Skeletal muscle tissue (tissue), 4 donors: ENCODE data around the gene DCAF12. TPM values are rescaled to one million over a fixed set of nuclear protein-coding genes. Genes with fewer than 3 reads are reported as not detected.
A peak's percentile ranks its signal among the peaks of the same experiment; 100 is the strongest.
"Not testable (repeated sequence)": the region's sequence is repeated elsewhere in the genome, so short reads cannot be mapped to it uniquely, and the experiment has no call there.

ENCODE experiments used
- H3K27ac ChIP-seq: one replicate; pipeline ENCODE4 v1.7.0; 2013; ENCODE audit warnings: mild to moderate bottlenecking, low read depth, low read length, inconsistent platforms
- H3K27me3 ChIP-seq, 3 donors: one replicate each; pipeline ENCODE4 v1.7.0; 2013; ENCODE audit warnings: low read length in 3 of 3; ENCODE audit not compliant: control insufficient read depth in 3 of 3, insufficient read depth in 3 of 3
- H3K36me3 ChIP-seq, 3 donors: one replicate each; pipeline ENCODE4 v1.7.0; 2013; ENCODE audit warnings: low read length in 3 of 3; ENCODE audit not compliant: control insufficient read depth in 3 of 3, insufficient read depth in 3 of 3
- H3K4me1 ChIP-seq, 3 donors: one replicate each; pipeline ENCODE4 v1.7.0; 2013; ENCODE audit warnings: low read length in 3 of 3, mild to moderate bottlenecking in 3 of 3; ENCODE audit not compliant: control insufficient read depth in 3 of 3, insufficient read depth in 3 of 3
- H3K4me3 ChIP-seq, 3 donors: one replicate each; pipeline ENCODE4 v1.7.0; 2013; ENCODE audit warnings: low read length in 3 of 3
- H3K9ac ChIP-seq, 3 donors: one replicate each; pipeline ENCODE4 v1.7.0; 2013; ENCODE audit warnings: low read length in 3 of 3, mild to moderate bottlenecking in 3 of 3, moderate library complexity in 2 of 3, low read depth in 1 of 3
- H3K9me3 ChIP-seq, 3 donors: one replicate each; pipeline ENCODE4 v1.7.0; 2013; ENCODE audit warnings: low read length in 3 of 3; ENCODE audit not compliant: control insufficient read depth in 3 of 3
- total RNA-seq: library from RNA; depleted of rRNA; stranded (reverse); fragments of >200 nt; gene quantifications from one replicate; pipeline ENCODE4 v1.2.3, GENCODE V29; 2014
- donor health status: Osteomylitis.

DCAF12 gene
- total RNA-seq, 1 donor from 2014 or later: 36.5 TPM

DNA sequence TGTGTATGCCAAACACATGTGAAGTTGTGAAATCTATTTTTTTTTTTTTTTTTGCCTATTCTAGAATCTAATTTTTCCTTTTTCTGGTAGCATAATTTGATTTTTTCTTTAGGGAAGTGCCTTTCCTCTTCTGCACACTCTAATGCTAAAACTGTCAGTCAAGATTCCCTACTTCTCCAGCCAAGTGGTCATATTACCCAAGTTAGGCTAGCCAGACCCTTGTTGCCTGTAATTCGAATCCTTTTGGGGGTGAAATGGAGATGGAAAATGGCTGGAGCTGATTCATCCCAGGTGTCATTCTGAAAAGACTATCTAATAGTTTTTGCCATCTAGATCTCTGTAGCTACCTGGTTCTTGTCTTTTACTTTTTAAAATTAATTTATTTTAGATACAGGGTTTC is 27.6 kb upstream of the DCAF12 start:
- Histone ChIP-seq H3K27ac (no peak overlapping the region), H3K4me1 (no peaks in the 10 kb centered on the region), H3K4me3 (no peak overlapping the region)

GRCh38 chr9:34151398-34151797 is 24.9 kb upstream of the DCAF12 start:
- H3K4me3 ChIP-seq: no peak overlapping the region
- no peak overlapping the region for H3K27ac ChIP-seq
- H3K36me3 ChIP-seq: no peaks in the 10 kb centered on the region
- H3K9me3 ChIP-seq: no peaks in the 10 kb centered on the region
- H3K9ac ChIP-seq: peak overlapping the region in 1 of 3 donors; percentile 16
- no peaks in the 10 kb centered on the region for H3K27me3 ChIP-seq
- H3K4me1 ChIP-seq: no peaks in the 10 kb centered on the region

More for the DNA sequence above, 27.6 kb upstream of the DCAF12 start:
- no peaks in the 10 kb centered on the region for H3K27me3 ChIP-seq
- no peaks in the 10 kb centered on the region for H3K36me3 ChIP-seq
- no peaks in the 10 kb centered on the region for H3K9me3 ChIP-seq
- H3K9ac ChIP-seq: no peak overlapping the region

GRCh38 chr9:34145165-34145564 is 18.7 kb upstream of the DCAF12 start:
- Histone ChIP-seq H3K27ac (no peak overlapping the region), H3K9ac (no peak overlapping the region), H3K9me3 (no peaks in the 10 kb centered on the region), H3K4me3 (no peak overlapping the region), H3K36me3 (no peaks in the 10 kb centered on the region), H3K4me1 (peaks cover 0 to 4% (median 0%) of the 10 kb centered on the region in 3 donors), H3K27me3 (no peaks in the 10 kb centered on the region)

GRCh38 chr9:34143116-34143515 is 16.6 kb upstream of the DCAF12 start:
- H3K4me3 ChIP-seq: no peak overlapping the region
- no peaks in the 10 kb centered on the region for H3K27me3 ChIP-seq

DNA sequence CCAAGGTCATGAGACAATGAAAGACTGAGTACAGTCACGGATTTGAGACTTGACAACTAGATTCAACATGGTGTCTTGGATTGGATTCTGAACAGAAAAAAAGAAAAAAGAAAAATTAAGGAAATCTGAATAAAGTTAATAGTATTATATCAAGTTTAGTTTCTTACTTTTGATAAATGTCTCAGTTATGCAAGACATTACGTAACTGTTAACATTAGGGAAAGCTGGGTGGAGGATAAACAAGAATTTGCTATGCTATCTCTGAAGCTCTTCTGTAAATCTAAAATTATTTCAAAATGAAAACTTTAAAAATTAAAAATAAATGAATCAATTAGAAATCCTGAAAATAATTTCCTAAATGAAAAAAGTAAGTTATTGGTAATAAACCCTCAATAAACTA is 14.4 kb upstream of the DCAF12 start:
- Histone ChIP-seq H3K4me1 (peaks cover 0 to 4% (median 0%) of the 10 kb centered on the region in 3 donors), H3K9me3 (no peaks in the 10 kb centered on the region), H3K4me3 (no peak overlapping the region), H3K9ac (no peak overlapping the region), H3K27me3 (no peaks in the 10 kb centered on the region), H3K36me3 (no peaks in the 10 kb centered on the region), H3K27ac (no peak overlapping the region)

More at GRCh38 chr9:34143116-34143515, 16.6 kb upstream of the DCAF12 start:
- H3K27ac ChIP-seq: no peak overlapping the region
- no peaks in the 10 kb centered on the region for H3K9me3 ChIP-seq
- peaks cover 0 to 4% (median 0%) of the 10 kb centered on the region in 3 donors for H3K4me1 ChIP-seq
- H3K36me3 ChIP-seq: no peaks in the 10 kb centered on the region
- H3K9ac ChIP-seq: no peak overlapping the region

GRCh38 chr9:34139477-34140146 is 13.1 kb upstream of the DCAF12 start:
- Histone ChIP-seq H3K9me3 (no peaks in the 10 kb centered on the region), H3K27me3 (no peaks in the 10 kb centered on the region), H3K36me3 (no peaks in the 10 kb centered on the region), H3K9ac (no peak overlapping the region), H3K4me3 (no peak overlapping the region), H3K27ac (no peak overlapping the region), H3K4me1 (no peaks in the 10 kb centered on the region)

DNA sequence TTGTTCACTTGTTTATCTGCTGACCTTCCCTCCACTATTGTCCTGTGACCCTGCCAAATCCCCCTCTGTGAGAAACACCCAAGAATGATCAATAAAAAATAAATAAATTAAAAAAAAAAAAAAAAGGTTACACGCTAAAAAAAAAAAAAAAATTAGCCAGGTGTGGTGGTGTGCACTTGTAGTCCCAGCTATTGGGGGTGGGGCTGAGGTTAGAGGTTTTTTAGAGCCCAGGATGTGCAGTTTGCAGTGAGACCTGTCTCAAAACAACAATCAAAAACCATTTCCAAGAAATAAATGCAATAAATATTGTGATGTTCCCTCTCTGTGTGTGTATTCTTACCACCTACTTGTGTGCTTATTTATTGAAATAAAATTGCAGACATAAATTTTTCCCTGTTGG is 12.1 kb upstream of the DCAF12 start:
- H3K9ac ChIP-seq, H3K27ac ChIP-seq, H3K4me1 ChIP-seq, H3K36me3 ChIP-seq, H3K4me3 ChIP-seq, H3K27me3 ChIP-seq, H3K9me3 ChIP-seq: not testable (repeated sequence)

- no peak overlapping the region for H3K4me3 ChIP-seq
- H3K4me1 ChIP-seq: no peaks in the 10 kb centered on the region
- no peak overlapping the region for H3K27ac ChIP-seq
- H3K27me3 ChIP-seq: no peaks in the 10 kb centered on the region
- no peaks in the 10 kb centered on the region for H3K36me3 ChIP-seq
- H3K9ac ChIP-seq: no peak overlapping the region
- H3K9me3 ChIP-seq: no peaks in the 10 kb centered on the region
These were observed 8.0 kb upstream of the DCAF12 start for GRCh38 chr9:34134521-34134920.

DNA sequence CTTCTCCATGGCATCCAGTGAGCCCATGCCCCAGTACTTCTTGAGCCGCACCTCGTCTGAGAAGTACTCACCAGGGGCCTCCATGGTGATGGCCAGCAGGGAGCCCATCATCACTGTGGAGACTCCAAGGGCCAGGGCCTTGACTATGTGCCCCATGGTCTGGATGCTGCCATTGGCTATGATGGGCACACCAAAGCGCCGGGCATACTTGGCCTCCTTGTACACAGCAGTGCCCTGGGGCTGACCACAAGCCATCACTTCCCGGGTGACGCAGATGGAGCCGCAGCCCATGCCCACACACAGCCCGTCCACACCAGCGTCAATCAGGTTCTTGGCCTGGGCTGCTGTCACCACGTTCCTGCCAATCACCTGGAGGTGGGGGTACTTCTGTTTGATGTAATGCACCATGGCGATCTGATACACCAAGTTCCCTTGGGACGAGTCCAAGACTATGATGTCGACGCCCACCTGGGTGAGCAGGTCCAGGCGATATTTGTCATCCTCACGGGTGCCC is 7.0 kb upstream of the DCAF12 start:
- Histone ChIP-seq H3K4me3 (no peak overlapping the region), H3K9me3 (no peaks in the 10 kb centered on the region), H3K4me1 (no peaks in the 10 kb centered on the region)

GRCh38 chr9:34131571-34131970 is 5.1 kb upstream of the DCAF12 start:
- H3K4me3 ChIP-seq: no peak overlapping the region
- H3K27ac ChIP-seq: no peak overlapping the region
- H3K9me3 ChIP-seq: no peaks in the 10 kb centered on the region
- H3K27me3 ChIP-seq: no peaks in the 10 kb centered on the region
- H3K36me3 ChIP-seq: no peaks in the 10 kb centered on the region
- H3K9ac ChIP-seq: no peak overlapping the region
- H3K4me1 ChIP-seq: peaks cover 3 to 10% (median 5%) of the 10 kb centered on the region in 3 donors

More for the DNA sequence above, 7.0 kb upstream of the DCAF12 start:
- Histone ChIP-seq H3K36me3 (no peaks in the 10 kb centered on the region), H3K9ac (no peak overlapping the region), H3K27ac (no peak overlapping the region), H3K27me3 (no peaks in the 10 kb centered on the region)
